Uterus (tissue), 2 donors: ENCODE results near the gene CREB3L2.

Experiments
- POLR2A ChIP-seq, 2 donors: fragments of 450-650 bp; IDR thresholded peaks; one replicate each; pipeline ENCODE4 v1.6.1; 2016; ENCODE audit warnings: antibody characterized with exemption in 2 of 2, mild to moderate bottlenecking in 1 of 2, moderate library complexity in 1 of 2
- TF ChIP-seq, protein P1 (sequence below), 4 experiments: fragments of 200-600 bp in 2 of 4; fragments of 450-650 bp in 2 of 4; sonication (generic) in 2 of 4; IDR thresholded peaks; one replicate each; pipeline ENCODE4 v1.5.1; 2016 to 2019; ENCODE audit warnings: antibody characterized with exemption in 4 of 4, mild to moderate bottlenecking in 2 of 4, moderate library complexity in 1 of 4

DNA sequence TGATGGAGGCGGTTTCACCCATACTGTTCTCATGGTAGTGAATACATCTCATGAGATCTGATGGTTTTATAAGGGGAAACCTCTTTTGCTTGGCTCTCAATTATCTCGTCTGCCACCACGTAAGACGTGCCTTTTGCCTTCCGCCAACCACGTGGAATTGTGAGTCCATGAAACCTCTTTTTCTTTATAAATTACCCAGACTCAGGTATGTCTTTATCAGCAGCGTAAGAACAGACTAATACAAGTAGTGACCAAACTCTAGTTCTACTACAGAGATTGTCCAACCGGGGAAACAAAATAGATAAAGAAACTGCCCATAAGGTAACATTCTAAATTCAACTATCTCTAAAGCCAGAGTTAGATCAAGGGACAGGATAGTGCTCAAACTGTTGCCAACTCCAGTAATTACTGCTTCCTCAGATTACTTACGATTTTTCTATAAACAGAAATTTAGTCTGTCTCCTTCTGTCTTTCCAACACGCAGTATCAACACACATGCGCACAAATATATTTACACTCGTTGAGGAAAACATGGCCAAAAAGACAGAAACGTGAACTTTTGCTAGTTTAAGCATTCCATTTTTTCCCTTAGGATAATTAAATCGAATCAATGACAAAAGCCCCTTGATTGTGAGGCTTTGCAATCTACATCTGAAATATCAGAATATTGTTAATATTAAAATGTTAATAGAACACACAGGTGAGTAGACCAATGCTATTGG is 36.9 kb downstream of the CREB3L2 start:
- TF ChIP-seq, protein P1, sequence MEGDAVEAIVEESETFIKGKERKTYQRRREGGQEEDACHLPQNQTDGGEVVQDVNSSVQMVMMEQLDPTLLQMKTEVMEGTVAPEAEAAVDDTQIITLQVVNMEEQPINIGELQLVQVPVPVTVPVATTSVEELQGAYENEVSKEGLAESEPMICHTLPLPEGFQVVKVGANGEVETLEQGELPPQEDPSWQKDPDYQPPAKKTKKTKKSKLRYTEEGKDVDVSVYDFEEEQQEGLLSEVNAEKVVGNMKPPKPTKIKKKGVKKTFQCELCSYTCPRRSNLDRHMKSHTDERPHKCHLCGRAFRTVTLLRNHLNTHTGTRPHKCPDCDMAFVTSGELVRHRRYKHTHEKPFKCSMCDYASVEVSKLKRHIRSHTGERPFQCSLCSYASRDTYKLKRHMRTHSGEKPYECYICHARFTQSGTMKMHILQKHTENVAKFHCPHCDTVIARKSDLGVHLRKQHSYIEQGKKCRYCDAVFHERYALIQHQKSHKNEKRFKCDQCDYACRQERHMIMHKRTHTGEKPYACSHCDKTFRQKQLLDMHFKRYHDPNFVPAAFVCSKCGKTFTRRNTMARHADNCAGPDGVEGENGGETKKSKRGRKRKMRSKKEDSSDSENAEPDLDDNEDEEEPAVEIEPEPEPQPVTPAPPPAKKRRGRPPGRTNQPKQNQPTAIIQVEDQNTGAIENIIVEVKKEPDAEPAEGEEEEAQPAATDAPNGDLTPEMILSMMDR (IDR thresholded peaks at IDR 0.05) = no peak
- TF ChIP-seq POLR2A (IDR thresholded peaks at IDR 0.05) = no peak
